GM10266 (cell line): ENCODE measurements around the gene CBX2.

Experiments
- DNase-seq: peaks from one replicate; pipeline ENCODE4 v3.0.0; 2012; ENCODE audit errors: extremely low spot score
- TF ChIP-seq, protein P1 (sequence below): IDR thresholded peaks from 2 replicates; pipeline ENCODE4 v1.5.1; 2012; ENCODE audit warnings: mild to moderate bottlenecking, low read depth; ENCODE audit not compliant: control insufficient read depth, insufficient read depth; ENCODE audit errors: missing control alignments

The CBX2 gene

DNA sequence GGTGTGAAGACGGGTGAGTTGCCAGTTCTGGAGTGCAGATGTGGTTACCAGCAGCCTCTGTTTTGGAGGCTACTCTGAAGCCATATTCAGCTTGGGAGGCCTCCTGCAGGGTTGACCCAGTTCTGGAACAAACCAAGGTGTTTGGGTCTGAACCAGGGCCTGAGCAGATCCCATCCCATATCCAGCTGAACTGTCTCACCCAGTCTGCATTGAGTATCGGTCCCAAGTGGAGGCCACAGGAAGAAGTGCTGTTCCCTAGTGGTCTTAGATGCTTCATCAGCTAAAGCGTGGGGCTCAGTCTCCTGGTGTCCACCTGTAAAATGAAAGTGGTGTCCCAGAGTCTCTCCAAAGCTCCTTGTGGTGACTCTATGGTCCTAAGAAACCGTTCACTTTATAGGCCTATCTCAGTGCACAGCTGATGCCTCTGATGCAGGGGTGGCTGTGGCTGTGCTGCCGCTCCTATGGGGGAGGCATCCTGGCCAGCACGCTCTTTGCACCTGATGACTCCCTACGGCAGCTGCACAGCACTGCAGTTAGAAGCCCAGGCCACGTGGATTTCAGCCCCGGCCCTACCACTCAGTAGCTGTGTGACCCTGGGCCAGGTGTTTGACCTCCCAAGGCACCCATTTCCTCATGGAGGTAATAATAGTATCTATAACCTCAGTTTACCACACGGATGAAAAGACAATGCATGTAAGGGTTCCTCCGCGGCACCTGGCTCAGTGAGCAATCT, 40.2 kb downstream of the CBX2 start:
- DNase-seq: no peak
- TF ChIP-seq, protein P1, sequence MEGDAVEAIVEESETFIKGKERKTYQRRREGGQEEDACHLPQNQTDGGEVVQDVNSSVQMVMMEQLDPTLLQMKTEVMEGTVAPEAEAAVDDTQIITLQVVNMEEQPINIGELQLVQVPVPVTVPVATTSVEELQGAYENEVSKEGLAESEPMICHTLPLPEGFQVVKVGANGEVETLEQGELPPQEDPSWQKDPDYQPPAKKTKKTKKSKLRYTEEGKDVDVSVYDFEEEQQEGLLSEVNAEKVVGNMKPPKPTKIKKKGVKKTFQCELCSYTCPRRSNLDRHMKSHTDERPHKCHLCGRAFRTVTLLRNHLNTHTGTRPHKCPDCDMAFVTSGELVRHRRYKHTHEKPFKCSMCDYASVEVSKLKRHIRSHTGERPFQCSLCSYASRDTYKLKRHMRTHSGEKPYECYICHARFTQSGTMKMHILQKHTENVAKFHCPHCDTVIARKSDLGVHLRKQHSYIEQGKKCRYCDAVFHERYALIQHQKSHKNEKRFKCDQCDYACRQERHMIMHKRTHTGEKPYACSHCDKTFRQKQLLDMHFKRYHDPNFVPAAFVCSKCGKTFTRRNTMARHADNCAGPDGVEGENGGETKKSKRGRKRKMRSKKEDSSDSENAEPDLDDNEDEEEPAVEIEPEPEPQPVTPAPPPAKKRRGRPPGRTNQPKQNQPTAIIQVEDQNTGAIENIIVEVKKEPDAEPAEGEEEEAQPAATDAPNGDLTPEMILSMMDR: no peak

- TF ChIP-seq, protein P1: no peak
- DNase-seq: no peak
Measured at GRCh38 chr17:79819085-79819484, 41.1 kb downstream of the CBX2 start.

- TF ChIP-seq, protein P1: no peak
- DNase-seq: no peak
Measured at GRCh38 chr17:79819534-79820276, 41.8 kb downstream of the CBX2 start.

DNA sequence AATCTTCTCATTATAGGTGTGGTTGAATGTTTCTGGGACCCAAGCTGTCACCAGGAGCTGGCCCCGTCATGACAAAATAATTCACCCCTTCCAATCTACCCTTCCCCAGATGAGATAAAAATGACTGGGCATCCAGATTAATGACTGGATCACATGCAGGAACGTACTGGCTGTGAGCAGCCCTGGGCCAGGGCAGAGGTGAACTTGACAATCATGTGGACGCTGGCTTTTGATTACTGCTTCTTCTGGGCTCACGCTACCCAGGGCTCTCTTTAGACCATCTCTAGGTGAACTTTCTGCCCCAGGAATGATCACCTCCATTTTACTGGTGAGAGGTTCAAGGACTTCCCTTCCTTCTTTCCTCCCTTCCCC, 43.0 kb downstream of the CBX2 start:
- TF ChIP-seq, protein P1: no peak
- DNase-seq: no peak

DNA sequence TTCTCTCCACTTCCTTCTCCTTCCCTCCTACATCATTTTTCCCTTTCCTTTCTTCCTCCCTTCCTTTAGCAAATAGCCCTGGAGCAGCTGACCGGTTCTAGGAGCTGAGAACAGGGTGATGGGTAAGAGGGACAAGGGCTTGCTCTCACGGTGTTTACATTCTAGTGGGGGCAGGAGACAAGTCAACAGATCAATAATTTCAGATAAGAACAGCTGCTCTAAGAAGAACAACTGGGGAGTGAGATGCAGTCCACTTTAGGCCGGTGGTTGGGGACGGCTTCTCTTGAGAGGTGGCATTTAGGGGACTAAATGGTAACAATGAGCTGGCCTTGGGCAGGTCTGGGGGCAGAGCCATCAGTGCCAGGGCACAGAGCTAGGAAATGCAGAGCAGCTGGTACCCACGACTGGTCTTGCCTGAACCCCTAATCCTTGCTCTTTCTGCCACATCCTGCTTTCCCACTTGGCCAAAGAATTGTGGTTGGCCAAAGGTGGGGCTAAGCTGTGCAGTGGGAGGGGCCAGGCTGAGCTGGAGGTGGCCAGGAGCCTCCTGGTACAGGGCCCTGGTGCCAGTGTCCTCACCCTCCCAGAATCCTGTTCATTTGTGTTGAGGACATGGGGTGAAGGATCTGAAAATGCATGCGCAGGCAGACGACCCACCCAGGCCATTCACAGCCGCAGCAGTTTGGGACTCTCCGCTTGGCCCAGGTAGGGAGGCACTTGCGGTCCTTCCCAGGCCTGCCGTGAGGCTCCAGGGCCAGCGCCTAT, 43.6 kb downstream of the CBX2 start:
- DNase-seq: no peak
- TF ChIP-seq, protein P1: no peak

DNA sequence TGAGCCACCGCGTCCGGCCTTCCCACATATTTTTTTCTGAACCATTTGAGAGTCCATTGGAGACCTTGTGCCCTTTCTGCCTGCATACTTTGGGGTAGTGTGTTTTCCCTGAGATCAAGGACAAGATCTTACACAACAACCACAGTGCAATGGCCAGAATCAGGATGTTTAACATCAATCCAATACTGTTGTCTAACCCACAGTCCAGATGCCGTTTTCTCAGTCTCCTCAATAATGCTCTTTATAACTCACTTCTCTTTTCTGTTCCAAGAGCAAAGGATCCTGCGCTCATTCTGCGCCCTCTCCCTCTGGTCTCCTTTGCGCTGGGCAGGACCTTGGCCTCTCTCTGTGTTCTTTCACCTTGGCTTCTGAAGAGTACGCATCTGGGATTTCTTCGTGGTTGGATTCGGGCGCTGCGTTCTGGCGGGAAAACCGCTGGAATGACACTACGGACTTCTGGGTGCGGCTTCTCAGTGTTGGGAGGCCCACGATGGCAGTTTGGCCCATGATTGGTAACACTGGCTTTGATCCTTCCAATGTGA, 44.7 kb downstream of the CBX2 start:
- TF ChIP-seq, protein P1: no peak
- no peak for DNase-seq
